PC-3 (cell line): ENCODE results near the gene GFPT2. TPM values are rescaled to one million over a fixed set of nuclear protein-coding genes. Genes with fewer than 3 reads are reported as not detected.
A peak's percentile ranks its signal among the peaks of the same experiment; 100 is the strongest.

Experiments
- ATAC-seq: fragments of 200-7000 bp; cut with Tn5 transposase; 2 replicates; pipeline ENCODE4 v1.9.1; 2020; ENCODE audit warnings: mild to moderate bottlenecking, moderate library complexity
- BruUV-seq: library from RNA; stranded (reverse); fragments of 400-500 nt; replicated peaks from 2 replicates; lab custom pipeline; 2021; lab: Mats Ljungman, UMichigan
- CTCF ChIA-PET: fragments of 300-600 bp; sonication (Branson Sonifier 250); formaldehyde crosslinking; loops from one replicate; lab custom pipeline; 2022; ENCODE audit warnings: antibody characterized with exemption; lab: Charles Lee
- POLR2A ChIA-PET: fragments of 300-600 bp; sonication (Branson Sonifier 250); formaldehyde crosslinking; loops from one replicate; lab custom pipeline; 2022; ENCODE audit warnings: antibody characterized with exemption; ENCODE audit not compliant: unreplicated experiment; lab: Charles Lee
- DNase-seq: peaks from one replicate; pipeline ENCODE4 v3.0.0-alpha.2; 2015
- H2AFZ ChIP-seq: fragments of 300-600 bp; sonication (generic); 2 replicates; pipeline ENCODE4 v1.6.0; 2016; ENCODE audit warnings: antibody characterized with exemption, low read length
- H3F3A ChIP-seq: fragments of 300-600 bp; sonication (generic); one replicate; pipeline ENCODE4 v1.6.0; 2017; ENCODE audit warnings: antibody characterized with exemption, low read length, control low read depth, mild to moderate bottlenecking; ENCODE audit not compliant: unreplicated experiment
- H3K27ac ChIP-seq: fragments of 300-600 bp; sonication (generic); 2 replicates; pipeline ENCODE4 v1.5.1; 2016; ENCODE audit warnings: mild to moderate bottlenecking, low read length
- H3K27me3 ChIP-seq: fragments of 300-600 bp; sonication (generic); 2 replicates; pipeline ENCODE4 v1.6.1; 2016; ENCODE audit warnings: low read length, mixed read lengths
- H3K36me3 ChIP-seq: fragments of 300-600 bp; sonication (generic); 2 replicates; pipeline ENCODE4 v1.6.1; 2016; ENCODE audit warnings: low read depth, mixed run types, low read length, mixed read lengths
- H3K4me1 ChIP-seq: fragments of 300-600 bp; sonication (generic); 2 replicates; pipeline ENCODE4 v1.5.1; 2016; ENCODE audit warnings: low read length; ENCODE audit not compliant: insufficient read depth
- H3K4me2 ChIP-seq: fragments of 300-600 bp; sonication (generic); 2 replicates; pipeline ENCODE4 v1.6.0; 2016; ENCODE audit warnings: low read length
- H3K4me3 ChIP-seq: fragments of 300-600 bp; sonication (generic); 2 replicates; pipeline ENCODE4 v1.5.1; 2016; ENCODE audit warnings: mild to moderate bottlenecking, low read length, mixed read lengths
- H3K79me2 ChIP-seq: fragments of 300-600 bp; sonication (generic); 2 replicates; pipeline ENCODE4 v1.6.1; 2017; ENCODE audit warnings: low read length, mixed read lengths
- H3K9ac ChIP-seq: fragments of 300-600 bp; sonication (generic); 2 replicates; pipeline ENCODE4 v1.6.0; 2016; ENCODE audit warnings: mild to moderate bottlenecking, low read length
- H3K9me2 ChIP-seq: fragments of 300-600 bp; sonication (generic); replicated peaks from 2 replicates; pipeline ENCODE4 v1.6.1; 2016; ENCODE audit warnings: mixed run types, low read length, mixed read lengths
- H3K9me3 ChIP-seq: fragments of 300-600 bp; sonication (generic); 2 replicates; pipeline ENCODE4 v1.6.1; 2016; ENCODE audit warnings: low read length, mixed read lengths
- H4K20me1 ChIP-seq: fragments of 300-600 bp; sonication (generic); 2 replicates; pipeline ENCODE4 v1.6.1; 2016; ENCODE audit warnings: low read length, mixed read lengths
- EZH2 ChIP-seq: fragments of 300-600 bp; sonication (generic); IDR thresholded peaks from one replicate; pipeline ENCODE4 v1.6.1; 2017; ENCODE audit warnings: antibody characterized with exemption, mild to moderate bottlenecking, low read length; ENCODE audit not compliant: unreplicated experiment
- EZH2phosphoT487 ChIP-seq: fragments of 300-600 bp; sonication (generic); IDR thresholded peaks from 2 replicates; pipeline ENCODE4 v1.6.1; 2018; ENCODE audit warnings: mild to moderate bottlenecking, antibody characterized with exemption, low read length, borderline replicate concordance
- intact Hi-C: fragments of 100-400 bp; cut with micrococcal nuclease; formaldehyde crosslinking; loops from 2 replicates; pipeline ENCODE4 v1.9.0; 2023
- total RNA-seq: library from RNA; depleted of rRNA; stranded (reverse); fragments of >200 nt; gene quantifications from 2 replicates; pipeline ENCODE4 v1.2.3, GENCODE V29; 2014
- TF ChIP-seq, protein P1 (sequence below): fragments of 300-600 bp; sonication (generic); conservative IDR thresholded peaks from 2 replicates; pipeline ENCODE4 v1.5.1; 2017; ENCODE audit warnings: antibody characterized with exemption, low read depth, mild to moderate bottlenecking, low read length

GFPT2 gene
- total RNA-seq, 1 experiment from 2014 or later: 2.2 TPM

- H3K27me3 ChIP-seq: no peaks in the 10 kb centered on the region
- no peak overlapping the region for H3K4me3 ChIP-seq
- H3F3A ChIP-seq: no peaks in the 10 kb centered on the region
- peaks cover 21% of the 10 kb centered on the region for H3K4me1 ChIP-seq
- CTCF ChIA-PET: no interaction called here
- TF ChIP-seq, protein P1, sequence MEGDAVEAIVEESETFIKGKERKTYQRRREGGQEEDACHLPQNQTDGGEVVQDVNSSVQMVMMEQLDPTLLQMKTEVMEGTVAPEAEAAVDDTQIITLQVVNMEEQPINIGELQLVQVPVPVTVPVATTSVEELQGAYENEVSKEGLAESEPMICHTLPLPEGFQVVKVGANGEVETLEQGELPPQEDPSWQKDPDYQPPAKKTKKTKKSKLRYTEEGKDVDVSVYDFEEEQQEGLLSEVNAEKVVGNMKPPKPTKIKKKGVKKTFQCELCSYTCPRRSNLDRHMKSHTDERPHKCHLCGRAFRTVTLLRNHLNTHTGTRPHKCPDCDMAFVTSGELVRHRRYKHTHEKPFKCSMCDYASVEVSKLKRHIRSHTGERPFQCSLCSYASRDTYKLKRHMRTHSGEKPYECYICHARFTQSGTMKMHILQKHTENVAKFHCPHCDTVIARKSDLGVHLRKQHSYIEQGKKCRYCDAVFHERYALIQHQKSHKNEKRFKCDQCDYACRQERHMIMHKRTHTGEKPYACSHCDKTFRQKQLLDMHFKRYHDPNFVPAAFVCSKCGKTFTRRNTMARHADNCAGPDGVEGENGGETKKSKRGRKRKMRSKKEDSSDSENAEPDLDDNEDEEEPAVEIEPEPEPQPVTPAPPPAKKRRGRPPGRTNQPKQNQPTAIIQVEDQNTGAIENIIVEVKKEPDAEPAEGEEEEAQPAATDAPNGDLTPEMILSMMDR: no peak
- TF ChIP-seq EZH2phosphoT487 (no peak), EZH2 (no peak)
- no TSS peak for BruUV-seq
- H3K9me2 ChIP-seq: no peaks in the 10 kb centered on the region
- no peak overlapping the region for H2AFZ ChIP-seq
- H3K79me2 ChIP-seq: peaks cover 62% of the 10 kb centered on the region
- H3K36me3 ChIP-seq: peaks cover 23% of the 10 kb centered on the region
- H3K4me2 ChIP-seq: no peak overlapping the region
- H3K27ac ChIP-seq: no peak overlapping the region
- POLR2A ChIA-PET: no interaction called here
- DNase-seq: no peak
- intact Hi-C loops: no loop called here
- no peaks in the 10 kb centered on the region for H3K9me3 ChIP-seq
- H4K20me1 ChIP-seq: no peaks in the 10 kb centered on the region
- ATAC-seq: no peak; the same call in 1 of the 2 replicates
- H3K9ac ChIP-seq: no peak overlapping the region
Measured at GRCh38 chr5:180284149-180284548, 69.0 kb downstream of the GFPT2 start.

DNA sequence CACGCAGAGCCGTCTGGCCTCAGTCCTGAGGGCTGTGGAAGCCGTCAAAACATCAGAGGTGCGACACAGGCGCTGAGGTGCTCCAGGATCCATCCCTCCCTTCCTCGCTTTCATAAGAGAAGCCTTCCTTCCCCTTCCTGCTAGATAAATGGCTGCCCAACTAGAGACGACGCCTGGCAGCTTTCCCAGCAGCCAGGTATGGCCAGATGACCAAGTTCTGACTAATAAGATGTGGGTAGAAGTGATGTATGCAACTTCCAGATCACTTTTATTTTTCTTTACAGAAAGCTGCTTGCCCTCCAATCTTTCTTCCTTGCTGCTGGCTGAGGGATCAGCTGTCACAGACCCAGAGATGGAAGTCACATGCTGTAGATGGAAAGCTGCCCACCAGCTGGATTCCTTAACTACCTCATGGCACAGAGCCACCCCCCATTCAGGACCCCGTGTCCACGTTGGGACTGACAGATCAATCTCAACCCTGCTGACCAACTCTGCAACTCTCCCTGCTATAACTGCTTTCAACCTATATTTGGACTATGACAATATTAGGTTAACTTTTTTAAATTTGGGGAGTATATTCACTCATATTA, 70.0 kb downstream of the GFPT2 start:
- H3K79me2 ChIP-seq: peaks cover 52% of the 10 kb centered on the region
- no peak overlapping the region for H2AFZ ChIP-seq
- no peaks in the 10 kb centered on the region for H3K9me3 ChIP-seq
- ChIA-PET POLR2A (no interaction called here), CTCF (interaction anchor here (0.6 kb wide), 1 partner anchor 49 kb away, joined by 5 read pairs; no protein-coding TSS in a partner anchor)
- no TSS peak for BruUV-seq
- H3K9me2 ChIP-seq: no peaks in the 10 kb centered on the region
- peak overlapping the region; percentile 59 for H3K27ac ChIP-seq
- peak overlapping the region; percentile 35; the same call in 1 of the 2 replicates for H3K4me2 ChIP-seq
- no peaks in the 10 kb centered on the region for H4K20me1 ChIP-seq
- H3K9ac ChIP-seq: no peak overlapping the region
- peaks cover 25% of the 10 kb centered on the region for H3K36me3 ChIP-seq
- H3K4me3 ChIP-seq: no peak overlapping the region
- H3F3A ChIP-seq: no peaks in the 10 kb centered on the region
- TF ChIP-seq, protein P1: no peak
- TF ChIP-seq EZH2 (no peak), EZH2phosphoT487 (no peak)
- H3K4me1 ChIP-seq: peaks cover 16% of the 10 kb centered on the region
- intact Hi-C loops: no loop called here
- DNase-seq: peak; percentile 77
- no peaks in the 10 kb centered on the region for H3K27me3 ChIP-seq
- peak; percentile 74 for ATAC-seq

DNA sequence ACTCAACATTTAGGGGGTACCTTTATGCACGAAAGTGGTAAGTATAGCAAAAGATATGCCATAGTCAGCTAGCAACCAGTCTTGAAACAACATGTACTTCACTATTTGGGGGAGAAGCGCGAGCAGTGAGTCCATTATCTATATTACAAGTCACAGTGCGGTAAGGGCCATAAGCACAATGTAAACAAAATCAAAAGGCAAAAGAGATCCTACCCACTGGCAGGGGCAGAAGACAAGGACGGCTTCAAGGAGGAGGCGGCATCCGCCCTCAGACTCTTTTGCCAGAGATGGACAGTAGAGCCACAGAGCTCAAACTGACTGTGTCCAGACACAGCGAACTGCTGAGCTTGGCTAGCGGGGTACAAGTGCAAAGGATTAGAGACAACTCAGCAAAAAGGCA, 70.9 kb downstream of the GFPT2 start:
- H3K9me3 ChIP-seq: no peaks in the 10 kb centered on the region
- H2AFZ ChIP-seq: no peak overlapping the region
- CTCF ChIA-PET: no interaction called here
- no peak for DNase-seq
- intact Hi-C loops: no loop called here
- H3K27ac ChIP-seq: peak overlapping the region; percentile 59; the same call in 1 of the 2 replicates
- POLR2A ChIA-PET: interaction anchor here (0.6 kb wide), 1 partner anchor 77 kb away, joined by 3 read pairs; no protein-coding TSS in a partner anchor
- no peaks in the 10 kb centered on the region for H3K27me3 ChIP-seq
- H3K79me2 ChIP-seq: peaks cover 43% of the 10 kb centered on the region
- ATAC-seq: no peak
- no TSS peak for BruUV-seq
- H3K9me2 ChIP-seq: no peaks in the 10 kb centered on the region
- H3F3A ChIP-seq: no peaks in the 10 kb centered on the region
- TF ChIP-seq, protein P1: no peak
- TF ChIP-seq EZH2phosphoT487 (no peak), EZH2 (no peak)
- H4K20me1 ChIP-seq: no peaks in the 10 kb centered on the region
- no peak overlapping the region for H3K4me3 ChIP-seq
- H3K4me2 ChIP-seq: no peak overlapping the region
- peaks cover 12% of the 10 kb centered on the region for H3K4me1 ChIP-seq
- H3K36me3 ChIP-seq: peaks cover 34% of the 10 kb centered on the region
- no peak overlapping the region for H3K9ac ChIP-seq
